Breast epithelium (tissue), 3 donors: Measurements from ENCODE around the gene RNF8.
"Not testable (repeated sequence)": the region's sequence is repeated elsewhere in the genome, so short reads cannot be mapped to it uniquely, and the experiment has no call there.

Experiments
- POLR2A ChIP-seq: fragments of 450-650 bp; IDR thresholded peaks from one replicate; pipeline ENCODE4 v1.6.1; 2016; ENCODE audit warnings: antibody characterized with exemption, mild to moderate bottlenecking, moderate library complexity
- TF ChIP-seq, protein P1 (sequence below), 3 donors: fragments of 450-650 bp; IDR thresholded peaks; one replicate each; pipeline ENCODE4 v1.5.1; 2016 to 2017; ENCODE audit warnings: antibody characterized with exemption in 3 of 3, mild to moderate bottlenecking in 3 of 3, moderate library complexity in 3 of 3

DNA sequence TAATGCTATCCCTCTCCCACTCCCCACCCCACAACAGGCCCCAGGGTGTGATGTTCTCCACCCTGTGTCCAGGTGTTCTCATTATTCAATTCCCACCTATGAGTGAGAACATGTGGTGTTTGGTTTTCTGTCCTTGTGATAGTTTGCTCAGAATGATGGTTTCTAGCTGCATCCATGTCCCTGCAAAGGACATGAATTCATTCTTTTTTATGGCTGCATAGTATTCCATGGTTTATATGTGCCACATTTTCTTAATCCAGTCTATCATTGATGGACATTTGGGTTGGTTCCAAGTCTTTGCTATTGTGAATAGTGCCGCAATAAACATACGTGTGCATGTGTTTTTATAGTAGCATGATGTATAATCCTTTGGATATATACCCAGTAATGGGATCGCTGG is 15.5 kb upstream of the RNF8 start:
- not testable (repeated sequence) for TF ChIP-seq POLR2A
- TF ChIP-seq, protein P1, sequence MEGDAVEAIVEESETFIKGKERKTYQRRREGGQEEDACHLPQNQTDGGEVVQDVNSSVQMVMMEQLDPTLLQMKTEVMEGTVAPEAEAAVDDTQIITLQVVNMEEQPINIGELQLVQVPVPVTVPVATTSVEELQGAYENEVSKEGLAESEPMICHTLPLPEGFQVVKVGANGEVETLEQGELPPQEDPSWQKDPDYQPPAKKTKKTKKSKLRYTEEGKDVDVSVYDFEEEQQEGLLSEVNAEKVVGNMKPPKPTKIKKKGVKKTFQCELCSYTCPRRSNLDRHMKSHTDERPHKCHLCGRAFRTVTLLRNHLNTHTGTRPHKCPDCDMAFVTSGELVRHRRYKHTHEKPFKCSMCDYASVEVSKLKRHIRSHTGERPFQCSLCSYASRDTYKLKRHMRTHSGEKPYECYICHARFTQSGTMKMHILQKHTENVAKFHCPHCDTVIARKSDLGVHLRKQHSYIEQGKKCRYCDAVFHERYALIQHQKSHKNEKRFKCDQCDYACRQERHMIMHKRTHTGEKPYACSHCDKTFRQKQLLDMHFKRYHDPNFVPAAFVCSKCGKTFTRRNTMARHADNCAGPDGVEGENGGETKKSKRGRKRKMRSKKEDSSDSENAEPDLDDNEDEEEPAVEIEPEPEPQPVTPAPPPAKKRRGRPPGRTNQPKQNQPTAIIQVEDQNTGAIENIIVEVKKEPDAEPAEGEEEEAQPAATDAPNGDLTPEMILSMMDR (IDR thresholded peaks at IDR 0.05) = not testable (repeated sequence)
